Mesothelial cell of epicardium (in vitro differentiated cells): ENCODE measurements around the gene CACNA2D3. TPM values are rescaled to one million over a fixed set of nuclear protein-coding genes. Genes with fewer than 3 reads are reported as not detected.

Experiments used
- DNase-seq, 2 experiments: peaks; one replicate each; pipeline ENCODE4 v3.0.0; 2021; ENCODE audit warnings: low spot score in 2 of 2; ENCODE audit not compliant: unreplicated experiment in 2 of 2
- H3K27ac Mint-ChIP-seq: 2 replicates; pipeline ENCODE4 v1.8.0; 2021; ENCODE audit warnings: mixed read lengths
- H3K27me3 Mint-ChIP-seq: 2 replicates; pipeline ENCODE4 v1.8.0; 2021; ENCODE audit warnings: low read depth, mixed read lengths
- H3K36me3 Mint-ChIP-seq: 2 replicates; pipeline ENCODE4 v1.8.0; 2021; ENCODE audit warnings: mixed read lengths
- H3K4me1 Mint-ChIP-seq: 2 replicates; pipeline ENCODE4 v1.8.0; 2021; ENCODE audit warnings: mixed read lengths
- H3K4me3 Mint-ChIP-seq: 2 replicates; pipeline ENCODE4 v1.8.0; 2021; ENCODE audit warnings: mild to moderate bottlenecking, moderate library complexity, mixed read lengths
- H3K9me3 Mint-ChIP-seq: 2 replicates; pipeline ENCODE4 v1.8.0; 2021; ENCODE audit warnings: mixed read lengths
- CTCF ChIP-seq: fragments of 200-600 bp; sonication (generic); IDR thresholded peaks from one replicate; pipeline ENCODE4 v1.5.0; 2021; ENCODE audit warnings: antibody characterized with exemption; ENCODE audit not compliant: unreplicated experiment
- total RNA-seq: library from RNA; stranded (reverse); gene quantifications from 3 replicates; pipeline ENCODE4 v1.2.1, GENCODE V29; 2021

Gene CACNA2D3
- total RNA-seq, 1 donor from 2014 or later: 2.3 TPM

DNA sequence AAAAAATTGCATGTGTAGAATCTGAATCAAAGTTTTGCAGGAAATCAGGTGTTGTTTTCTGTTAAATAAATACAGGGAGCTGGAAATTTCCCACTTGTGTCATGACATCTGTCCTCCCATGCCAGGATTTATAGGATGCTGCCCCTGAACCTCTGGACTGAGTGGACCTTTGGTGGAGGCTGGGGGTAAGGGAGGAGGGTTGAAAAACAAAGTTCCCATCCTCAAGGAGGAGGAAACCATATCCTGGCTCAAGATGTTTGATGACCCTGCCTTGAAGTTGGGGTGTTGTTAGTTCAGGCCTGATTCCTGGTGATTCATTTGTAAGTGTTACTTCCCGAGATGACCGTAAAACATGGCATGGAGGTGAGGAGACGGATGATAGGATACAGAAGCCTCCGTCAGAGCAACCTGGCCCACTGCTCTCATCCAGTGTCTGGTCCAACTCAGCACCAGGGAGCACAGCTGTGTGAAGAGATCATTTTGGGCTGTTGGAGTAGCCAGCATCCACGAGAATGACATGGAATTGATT, 223.6 kb downstream of the CACNA2D3 start:
- Mint-ChIP-seq H3K27me3 (peaks cover 2% of the 10 kb centered on the region), H3K36me3 (no peaks in the 10 kb centered on the region), H3K9me3 (no peaks in the 10 kb centered on the region), H3K27ac (no peak overlapping the region), H3K4me1 (peaks cover 63% of the 10 kb centered on the region), H3K4me3 (no peak overlapping the region)
- TF ChIP-seq CTCF: no peak
- no peak for DNase-seq

- no peak for DNase-seq
- Mint-ChIP-seq H3K27me3 (no peaks in the 10 kb centered on the region), H3K27ac (no peak overlapping the region), H3K9me3 (no peaks in the 10 kb centered on the region), H3K4me3 (no peak overlapping the region), H3K36me3 (no peaks in the 10 kb centered on the region), H3K4me1 (peaks cover 71% of the 10 kb centered on the region)
- no peak for TF ChIP-seq CTCF
These were observed 224.7 kb downstream of the CACNA2D3 start for GRCh38 chr3:54347060-54347459.

GRCh38 chr3:54347933-54348332, 225.6 kb downstream of the CACNA2D3 start:
- Mint-ChIP-seq H3K4me3 (no peak overlapping the region), H3K27ac (peak overlapping the region; percentile 88), H3K4me1 (peaks cover 68% of the 10 kb centered on the region), H3K36me3 (no peaks in the 10 kb centered on the region), H3K9me3 (no peaks in the 10 kb centered on the region), H3K27me3 (no peaks in the 10 kb centered on the region)
- no peak for DNase-seq
- TF ChIP-seq CTCF: no peak

- no peaks in the 10 kb centered on the region for H3K9me3 Mint-ChIP-seq
- DNase-seq: peak in 1 of 2 experiments; percentile 51
- no peaks in the 10 kb centered on the region for H3K36me3 Mint-ChIP-seq
- no peaks in the 10 kb centered on the region for H3K27me3 Mint-ChIP-seq
- no peak overlapping the region for H3K4me3 Mint-ChIP-seq
- peaks cover 72% of the 10 kb centered on the region for H3K4me1 Mint-ChIP-seq
- peak overlapping the region; percentile 88 for H3K27ac Mint-ChIP-seq
- no peak for TF ChIP-seq CTCF
These were observed 226.9 kb downstream of the CACNA2D3 start for GRCh38 chr3:54349231-54349652.

- Mint-ChIP-seq H3K36me3 (no peaks in the 10 kb centered on the region), H3K9me3 (no peaks in the 10 kb centered on the region), H3K27me3 (no peaks in the 10 kb centered on the region), H3K4me3 (no peak overlapping the region), H3K27ac (peak overlapping the region; percentile 88), H3K4me1 (peaks cover 72% of the 10 kb centered on the region)
- DNase-seq: peak in 1 of 2 experiments; percentile 47
- TF ChIP-seq CTCF: no peak
These were observed 227.3 kb downstream of the CACNA2D3 start for GRCh38 chr3:54349691-54350090.

GRCh38 chr3:54353546-54353945, 231.2 kb downstream of the CACNA2D3 start:
- H3K9me3 Mint-ChIP-seq: no peaks in the 10 kb centered on the region
- H3K36me3 Mint-ChIP-seq: no peaks in the 10 kb centered on the region
- peaks cover 70% of the 10 kb centered on the region for H3K4me1 Mint-ChIP-seq
- H3K4me3 Mint-ChIP-seq: no peak overlapping the region
- TF ChIP-seq CTCF: no peak
- H3K27ac Mint-ChIP-seq: peak overlapping the region; percentile 57
- no peak for DNase-seq
- H3K27me3 Mint-ChIP-seq: no peaks in the 10 kb centered on the region
